ENCODE results near the gene CDCA8. TPM values are rescaled to one million over a fixed set of nuclear protein-coding genes. Genes with fewer than 3 reads are reported as not detected.

CDCA8 gene
- total and polyA plus RNA-seq, 8 donors = 0.19 to 0.79 (median 0.44) TPM

- ATAC-seq = no peak
- no peak overlapping the region for H3K27ac ChIP-seq
- H3K9me3 ChIP-seq = no peaks in the 10 kb centered on the region
- 24 to 61% methylated on average over 2 of the region's 2 CpGs for WGBS, 2 donors
- TF ChIP-seq CTCF (IDR thresholded peaks at IDR 0.05) = no peak
- intact Hi-C loops (cut with DNase I) = no loop called here
- no peaks in the 10 kb centered on the region for H3K27me3 ChIP-seq
- H3K4me3 ChIP-seq = no peak overlapping the region
- H3K36me3 ChIP-seq = no peaks in the 10 kb centered on the region
- H3K4me1 ChIP-seq = no peaks in the 10 kb centered on the region
- no peak for FAIRE-seq
- DNase-seq = no peak
Observed at GRCh38 chr1:37652976-37653375, 39.3 kb upstream of the CDCA8 start.

- ATAC-seq (no peak), FAIRE-seq (no peak), DNase-seq (no peak)
- intact Hi-C loops (cut with DNase I) = no loop called here
- 45 to 46% methylated on average over 5 of the region's 5 CpGs for WGBS, 2 donors
- Histone ChIP-seq H3K9me3 (no peaks in the 10 kb centered on the region), H3K27me3 (no peaks in the 10 kb centered on the region), H3K4me3 (no peak overlapping the region), H3K36me3 (no peaks in the 10 kb centered on the region), H3K27ac (no peak overlapping the region), H3K4me1 (no peaks in the 10 kb centered on the region)
- no peak for TF ChIP-seq CTCF (IDR thresholded peaks at IDR 0.05)
Observed at GRCh38 chr1:37653906-37654305, 38.4 kb upstream of the CDCA8 start.

- intact Hi-C loops (cut with DNase I) = no loop called here
- FAIRE-seq = no peak
- TF ChIP-seq CTCF (IDR thresholded peaks at IDR 0.05) = no peak
Observed at GRCh38 chr1:37655274-37655673, 37.0 kb upstream of the CDCA8 start.

GRCh38 chr1:37656026-37656425 is 36.3 kb upstream of the CDCA8 start:
- Histone ChIP-seq H3K27me3 (no peaks in the 10 kb centered on the region), H3K27ac (no peak overlapping the region), H3K9me3 (no peaks in the 10 kb centered on the region), H3K4me1 (no peaks in the 10 kb centered on the region), H3K36me3 (no peaks in the 10 kb centered on the region), H3K4me3 (no peak overlapping the region)
- no peak for FAIRE-seq
- no peak for ATAC-seq
- 46 to 55% methylated on average over 7 of the region's 7 CpGs for WGBS, 2 donors
- TF ChIP-seq CTCF (IDR thresholded peaks at IDR 0.05) = no peak
- intact Hi-C loops (cut with DNase I) = no loop called here
- no peak for DNase-seq

More at GRCh38 chr1:37655274-37655673, 37.0 kb upstream of the CDCA8 start:
- Histone ChIP-seq H3K4me1 (no peaks in the 10 kb centered on the region), H3K4me3 (no peak overlapping the region), H3K9me3 (no peaks in the 10 kb centered on the region), H3K36me3 (no peaks in the 10 kb centered on the region), H3K27ac (no peak overlapping the region), H3K27me3 (no peaks in the 10 kb centered on the region)
- ATAC-seq = no peak
- no peak for DNase-seq

- intact Hi-C loops (cut with DNase I) = no loop called here
- H3K9me3 ChIP-seq = no peaks in the 10 kb centered on the region
- no peak for FAIRE-seq
Observed at GRCh38 chr1:37656881-37657280, 35.4 kb upstream of the CDCA8 start.

More at GRCh38 chr1:37656881-37657280, 35.4 kb upstream of the CDCA8 start:
- Histone ChIP-seq H3K4me3 (no peak overlapping the region), H3K27me3 (no peaks in the 10 kb centered on the region), H3K4me1 (no peaks in the 10 kb centered on the region), H3K27ac (no peak overlapping the region), H3K36me3 (no peaks in the 10 kb centered on the region)
- DNase-seq (peak in 1 of 6 donors; percentile 29), ATAC-seq (no peak)
- 67 to 75% methylated on average over 11 of the region's 11 CpGs for WGBS, 2 donors
- no peak for TF ChIP-seq CTCF (IDR thresholded peaks at IDR 0.05)

All from pancreas (tissue), 10 donors.